Naive thymus-derived CD4-positive, alpha-beta T cell (primary cell): Measurements from ENCODE around the gene CFDP1. TPM values are rescaled to one million over a fixed set of nuclear protein-coding genes. Genes with fewer than 3 reads are reported as not detected.
A peak's percentile ranks its signal among the peaks of the same experiment; 100 is the strongest.
"Not testable (repeated sequence)": the region's sequence is repeated elsewhere in the genome, so short reads cannot be mapped to it uniquely, and the experiment has no call there.

Source experiments
- ATAC-seq: fragments of 150-1000 bp; cut with Tn5 transposase; 2 replicates; pipeline ENCODE4 v1.10.0; 2021; ENCODE audit warnings: mild to moderate bottlenecking, moderate library complexity
- CTCF ChIA-PET: fragments of 350-600 bp; sonication (Branson Sonifier 250); formaldehyde crosslinking; loops from one replicate; lab custom pipeline; 2021; ENCODE audit warnings: antibody characterized with exemption; lab: Charles Lee
- POLR2A ChIA-PET: fragments of 350-600 bp; sonication (Branson Sonifier 250); formaldehyde crosslinking; loops from one replicate; lab custom pipeline; 2021; ENCODE audit warnings: antibody characterized with exemption, inconsistent platforms; lab: Charles Lee
- DNase-seq, 9 donors: peaks; one replicate each; pipeline versions ENCODE4 v3.0.0 to v3.0.0-alpha.2; 2020 to 2022; ENCODE audit warnings: mixed read lengths in 1 of 9
- H3K27ac ChIP-seq: one replicate; pipeline ENCODE4 v1.7.0; 2013; ENCODE audit warnings: mild to moderate bottlenecking, low read depth, low read length, moderate library complexity
- H3K27me3 ChIP-seq, 2 donors: one replicate each; pipeline ENCODE4 v1.7.0; 2013; ENCODE audit warnings: low read length in 2 of 2, mild to moderate bottlenecking in 2 of 2, moderate library complexity in 2 of 2; ENCODE audit not compliant: control insufficient read depth in 2 of 2, insufficient read depth in 2 of 2
- H3K36me3 ChIP-seq, 3 experiments: 1 replicate in 2 of 3; 2 replicates in 1 of 3; pipeline ENCODE4 v1.7.0; 2013; ENCODE audit warnings: low read length in 3 of 3, mild to moderate bottlenecking in 3 of 3, moderate library complexity in 1 of 3; ENCODE audit not compliant: insufficient read depth in 3 of 3, control insufficient read depth in 2 of 3
- H3K4me1 ChIP-seq, 2 donors: one replicate each; pipeline ENCODE4 v1.7.0; 2013; ENCODE audit warnings: low read length in 2 of 2, mild to moderate bottlenecking in 2 of 2, moderate library complexity in 1 of 2; ENCODE audit not compliant: control insufficient read depth in 2 of 2, insufficient read depth in 2 of 2
- H3K4me3 ChIP-seq: 2 replicates; pipeline ENCODE4 v1.7.0; 2013; ENCODE audit warnings: mild to moderate bottlenecking, low read length
- H3K9me3 ChIP-seq, 3 experiments: 1 replicate in 2 of 3; 2 replicates in 1 of 3; pipeline ENCODE4 v1.7.0; 2013; ENCODE audit warnings: low read length in 3 of 3; ENCODE audit not compliant: control insufficient read depth in 2 of 3
- H3K27ac Mint-ChIP-seq, 9 donors: one replicate each; pipeline ENCODE4 v1.8.0; 2020 to 2022; ENCODE audit warnings: mixed read lengths in 9 of 9, mild to moderate bottlenecking in 8 of 9, moderate library complexity in 5 of 9, inconsistent platforms in 2 of 9
- H3K27me3 Mint-ChIP-seq, 5 donors: one replicate each; pipeline ENCODE4 v1.8.0; 2021 to 2022; ENCODE audit warnings: mixed read lengths in 5 of 5, mild to moderate bottlenecking in 1 of 5
- H3K36me3 Mint-ChIP-seq, 5 donors: one replicate each; pipeline ENCODE4 v1.8.0; 2020 to 2022; ENCODE audit warnings: mixed read lengths in 5 of 5, mild to moderate bottlenecking in 3 of 5, inconsistent platforms in 1 of 5
- H3K4me1 Mint-ChIP-seq, 7 donors: one replicate each; pipeline ENCODE4 v1.8.0; 2020 to 2022; ENCODE audit warnings: mixed read lengths in 7 of 7, mild to moderate bottlenecking in 3 of 7, inconsistent platforms in 1 of 7
- H3K4me3 Mint-ChIP-seq, 10 donors: one replicate each; pipeline ENCODE4 v1.8.0; 2020 to 2022; ENCODE audit warnings: mild to moderate bottlenecking in 10 of 10, mixed read lengths in 10 of 10, moderate library complexity in 6 of 10, inconsistent platforms in 2 of 10
- H3K9me3 Mint-ChIP-seq, 11 donors: one replicate each; pipeline ENCODE4 v1.8.0; 2020 to 2022; ENCODE audit warnings: mixed read lengths in 11 of 11, mild to moderate bottlenecking in 4 of 11, inconsistent platforms in 1 of 11, moderate library complexity in 1 of 11
- intact Hi-C, 2 donors: fragments of 100-400 bp; cut with micrococcal nuclease; formaldehyde crosslinking; loops; one replicate each; pipeline ENCODE4 v1.15.1; 2023
- polyA plus RNA-seq, 2 donors: library from polyadenylated mRNA; unstranded; fragments of 300-500 nt; fragmentation: Illumina TruSeq; gene quantifications; one replicate each; pipeline ENCODE4 v1.2.3, GENCODE V29; 2021
- total RNA-seq, 6 experiments: library from RNA in 5 of 6; stranded (reverse) in 5 of 6; gene quantifications; 1 replicate in 5 of 6; 2 replicates in 1 of 6; pipeline ENCODE4 v1.2.3 and lab custom pipeline; 2021 to 2026

The CFDP1 gene
- total and polyA plus RNA-seq, 7 experiments from 2014 or later, result 34.9 to 42.1 (median 39.4) TPM

GRCh38 chr16:75280331-75280804 lies 152.9 kb downstream of the CFDP1 start:
- POLR2A ChIA-PET, result no interaction called here
- H3K27ac ChIP-seq, result no peak overlapping the region
- peaks cover 0 to 15% (median 3%) of the 10 kb centered on the region in 5 donors for H3K36me3 Mint-ChIP-seq
- H3K27me3 Mint-ChIP-seq, result peaks cover 0 to 47% (median 19%) of the 10 kb centered on the region in 5 donors
- H3K36me3 ChIP-seq, result no peaks in the 10 kb centered on the region
- no peaks in the 10 kb centered on the region for H3K9me3 ChIP-seq
- no peaks in the 10 kb centered on the region for H3K27me3 ChIP-seq
- ATAC-seq (no peak), DNase-seq (no peak)
- H3K27ac Mint-ChIP-seq, result no peak overlapping the region
- intact Hi-C loops, result no loop called here
- CTCF ChIA-PET, result no interaction called here
- H3K9me3 Mint-ChIP-seq, result peaks cover 0 to 1% (median 0%) of the 10 kb centered on the region in 11 donors
- H3K4me1 Mint-ChIP-seq, result peaks cover 0 to 1% (median 0%) of the 10 kb centered on the region in 7 donors
- H3K4me3 ChIP-seq, result no peak overlapping the region
- H3K4me1 ChIP-seq, result no peaks in the 10 kb centered on the region
- no peak overlapping the region for H3K4me3 Mint-ChIP-seq

- Histone ChIP-seq H3K4me1 (no peaks in the 10 kb centered on the region), H3K27ac (no peak overlapping the region), H3K27me3 (no peaks in the 10 kb centered on the region), H3K4me3 (no peak overlapping the region), H3K36me3 (no peaks in the 10 kb centered on the region), H3K9me3 (no peaks in the 10 kb centered on the region)
- peak overlapping the region in 1 of 9 donors; percentile 24 for H3K27ac Mint-ChIP-seq
- ChIA-PET POLR2A (no interaction called here), CTCF (no interaction called here)
- no peak overlapping the region for H3K4me3 Mint-ChIP-seq
- peaks cover 0 to 48% (median 19%) of the 10 kb centered on the region in 5 donors for H3K27me3 Mint-ChIP-seq
- ATAC-seq (no peak), DNase-seq (no peak)
- peaks cover 0 to 6% (median 0%) of the 10 kb centered on the region in 7 donors for H3K4me1 Mint-ChIP-seq
- H3K36me3 Mint-ChIP-seq, result peaks cover 0 to 9% (median 0%) of the 10 kb centered on the region in 5 donors
- H3K9me3 Mint-ChIP-seq, result peaks cover 0 to 1% (median 0%) of the 10 kb centered on the region in 11 donors
- intact Hi-C loops, result no loop called here
Observed at GRCh38 chr16:75279305-75279704, 154.0 kb downstream of the CFDP1 start.

GRCh38 chr16:75273054-75273925 lies 160.0 kb downstream of the CFDP1 start:
- ChIA-PET CTCF (no interaction called here), POLR2A (no interaction called here)
- H3K4me3 Mint-ChIP-seq, result no peak overlapping the region
- H3K27ac ChIP-seq, result no peak overlapping the region
- H3K27me3 Mint-ChIP-seq, result peaks cover 5 to 47% (median 23%) of the 10 kb centered on the region in 5 donors
- peaks cover 0 to 6% (median 0%) of the 10 kb centered on the region in 7 donors for H3K4me1 Mint-ChIP-seq
- DNase-seq, result no peak
- no peak for ATAC-seq
- no peaks in the 10 kb centered on the region for H3K36me3 Mint-ChIP-seq
- H3K9me3 Mint-ChIP-seq, result peaks cover 0 to 1% (median 0%) of the 10 kb centered on the region in 11 donors
- no peak overlapping the region for H3K4me3 ChIP-seq
- no peaks in the 10 kb centered on the region for H3K36me3 ChIP-seq
- no peaks in the 10 kb centered on the region for H3K27me3 ChIP-seq
- no peak overlapping the region for H3K27ac Mint-ChIP-seq
- no peaks in the 10 kb centered on the region for H3K4me1 ChIP-seq
- intact Hi-C loops, result no loop called here
- H3K9me3 ChIP-seq, result no peaks in the 10 kb centered on the region

GRCh38 chr16:75272629-75273028 lies 160.7 kb downstream of the CFDP1 start:
- POLR2A ChIA-PET, CTCF ChIA-PET, ATAC-seq, H3K4me3 ChIP-seq, DNase-seq, H3K27me3 ChIP-seq, H3K36me3 ChIP-seq, H3K4me1 Mint-ChIP-seq, H3K9me3 Mint-ChIP-seq, intact Hi-C loops, H3K4me3 Mint-ChIP-seq, H3K36me3 Mint-ChIP-seq, H3K9me3 ChIP-seq, H3K27ac ChIP-seq, H3K27ac Mint-ChIP-seq, H3K4me1 ChIP-seq: not testable (repeated sequence)
- peaks cover 5 to 44% (median 26%) of the 10 kb centered on the region in 5 donors for H3K27me3 Mint-ChIP-seq

GRCh38 chr16:75272097-75272551 lies 161.2 kb downstream of the CFDP1 start:
- no peak overlapping the region for H3K27ac Mint-ChIP-seq
- H3K9me3 ChIP-seq, result no peaks in the 10 kb centered on the region
- no peak overlapping the region for H3K4me3 ChIP-seq
- ChIA-PET POLR2A (no interaction called here), CTCF (no interaction called here)
- ATAC-seq (no peak), DNase-seq (no peak)
- peaks cover 5 to 38% (median 23%) of the 10 kb centered on the region in 5 donors for H3K27me3 Mint-ChIP-seq
- no peak overlapping the region for H3K4me3 Mint-ChIP-seq
- peaks cover 0 to 6% (median 0%) of the 10 kb centered on the region in 7 donors for H3K4me1 Mint-ChIP-seq
- no peak overlapping the region for H3K27ac ChIP-seq
- H3K9me3 Mint-ChIP-seq, result no peaks in the 10 kb centered on the region
- intact Hi-C loops, result no loop called here
- no peaks in the 10 kb centered on the region for H3K36me3 Mint-ChIP-seq
- no peaks in the 10 kb centered on the region for H3K4me1 ChIP-seq
- H3K27me3 ChIP-seq, result no peaks in the 10 kb centered on the region
- no peaks in the 10 kb centered on the region for H3K36me3 ChIP-seq

GRCh38 chr16:75271441-75272096 lies 161.7 kb downstream of the CFDP1 start:
- Histone ChIP-seq H3K27me3 (no peaks in the 10 kb centered on the region), H3K9me3 (no peaks in the 10 kb centered on the region), H3K4me3 (no peak overlapping the region), H3K27ac (no peak overlapping the region), H3K36me3 (no peaks in the 10 kb centered on the region), H3K4me1 (no peaks in the 10 kb centered on the region)
- ChIA-PET POLR2A (no interaction called here), CTCF (no interaction called here)
- H3K4me1 Mint-ChIP-seq, result peaks cover 0 to 7% (median under 1%) of the 10 kb centered on the region in 7 donors
- no peaks in the 10 kb centered on the region for H3K9me3 Mint-ChIP-seq
- no peaks in the 10 kb centered on the region for H3K36me3 Mint-ChIP-seq
- intact Hi-C loops, result no loop called here
- no peak overlapping the region for H3K27ac Mint-ChIP-seq
- peaks cover 7 to 39% (median 27%) of the 10 kb centered on the region in 5 donors for H3K27me3 Mint-ChIP-seq
- ATAC-seq, result no peak
- no peak for DNase-seq
- H3K4me3 Mint-ChIP-seq, result no peak overlapping the region
